B cell (primary cell): Measurements from ENCODE around the gene TSHZ3. TPM values are rescaled to one million over a fixed set of nuclear protein-coding genes. Genes with fewer than 3 reads are reported as not detected.

Experiments used
- ATAC-seq: fragments of 200-7000 bp; cut with Tn5 transposase; one replicate; pipeline ENCODE4 v1.10.0; 2021; ENCODE audit warnings: low read depth, mild to moderate bottlenecking, moderate number of reproducible peaks, moderate library complexity
- CTCF ChIA-PET: fragments of 350-600 bp; sonication (Branson Sonifier 250); formaldehyde crosslinking; loops from one replicate; lab custom pipeline; 2021; ENCODE audit warnings: antibody characterized with exemption, inconsistent platforms; lab: Charles Lee
- POLR2A ChIA-PET: fragments of 350-600 bp; sonication (Branson Sonifier 250); formaldehyde crosslinking; loops from one replicate; lab custom pipeline; 2021; ENCODE audit warnings: antibody characterized with exemption; lab: Charles Lee
- DNase-seq: peaks from one replicate; pipeline ENCODE4 v3.0.0; 2013
- H2AFZ ChIP-seq: 2 replicates; pipeline ENCODE4 v1.6.1; 2012; ENCODE audit warnings: mild to moderate bottlenecking, low read depth, low read length; ENCODE audit not compliant: insufficient read depth, poor library complexity, severe bottlenecking
- H3K27ac ChIP-seq, 2 donors: 1 replicate in 1 of 2; 2 replicates in 1 of 2; pipeline ENCODE4 v1.5.1; 2012 to 2013; ENCODE audit warnings: low read length in 2 of 2, mild to moderate bottlenecking in 2 of 2, moderate library complexity in 1 of 2
- H3K27me3 ChIP-seq, 4 experiments: fragments of 200-600 bp in 1 of 4; sonication (generic) in 1 of 4; replicated peaks in 1 of 4; 1 replicate in 2 of 4; 2 replicates in 2 of 4; pipeline versions ENCODE4 v1.6.1 to v1.7.0; 2013 to 2016; ENCODE audit warnings: low read length in 3 of 4, mild to moderate bottlenecking in 2 of 4, mixed read lengths in 1 of 4, moderate library complexity in 1 of 4; ENCODE audit not compliant: insufficient read depth in 4 of 4, control insufficient read depth in 3 of 4; ENCODE audit errors: control extremely low read depth in 1 of 4
- H3K36me3 ChIP-seq, 2 experiments: replicated peaks in 1 of 2; 1 replicate in 1 of 2; 2 replicates in 1 of 2; pipeline versions ENCODE4 v1.6.1 to v1.7.1; 2013; ENCODE audit warnings: low read length in 1 of 2; ENCODE audit not compliant: insufficient read depth in 2 of 2, control insufficient read depth in 1 of 2; ENCODE audit errors: control extremely low read depth in 1 of 2, extremely low read depth in 1 of 2
- H3K4me1 ChIP-seq, 2 donors: fragments of 200-600 bp in 1 of 2; sonication (generic) in 1 of 2; 1 replicate in 1 of 2; 2 replicates in 1 of 2; pipeline versions ENCODE4 v1.5.1 to v1.6.1; 2013 to 2017; ENCODE audit warnings: low read length in 2 of 2; ENCODE audit not compliant: control insufficient read depth in 2 of 2, insufficient read depth in 2 of 2
- H3K4me2 ChIP-seq: replicated peaks from 2 replicates; pipeline ENCODE3; 2012; ENCODE audit warnings: mild to moderate bottlenecking, low read depth, low read length; ENCODE audit not compliant: poor library complexity, severe bottlenecking
- H3K4me3 ChIP-seq, 5 experiments: fragments of 200-600 bp in 1 of 5; sonication (generic) in 1 of 5; 1 replicate in 3 of 5; 2 replicates in 2 of 5; pipeline versions ENCODE4 v1.5.1 to v1.7.0; 2011 to 2016; ENCODE audit warnings: low read length in 4 of 5, mild to moderate bottlenecking in 4 of 5, low read depth in 2 of 5, control low read depth in 1 of 5, moderate library complexity in 1 of 5; ENCODE audit not compliant: insufficient read depth in 1 of 5; ENCODE audit errors: control extremely low read depth in 1 of 5, extremely low read depth in 1 of 5
- H3K79me2 ChIP-seq: fragments of 200-600 bp; sonication (generic); one replicate; pipeline ENCODE4 v1.6.0; 2016; ENCODE audit warnings: low read length; ENCODE audit not compliant: control insufficient read depth, insufficient read depth
- H3K9ac ChIP-seq: fragments of 200-600 bp; sonication (generic); 2 replicates; pipeline ENCODE4 v1.6.1; 2017; ENCODE audit warnings: mild to moderate bottlenecking, low read length, moderate library complexity
- H3K9me3 ChIP-seq, 3 donors: one replicate each; pipeline versions ENCODE4 v1.6.1 to v1.7.1; 2013; ENCODE audit warnings: low read length in 2 of 3; ENCODE audit not compliant: control insufficient read depth in 2 of 3, insufficient read depth in 1 of 3; ENCODE audit errors: control extremely low read depth in 1 of 3
- H4K20me1 ChIP-seq: 2 replicates; pipeline ENCODE4 v1.6.0; 2012; ENCODE audit warnings: mild to moderate bottlenecking, low read length; ENCODE audit not compliant: insufficient read depth, control insufficient read depth, poor library complexity, severe bottlenecking
- H3K27ac Mint-ChIP-seq: one replicate; pipeline ENCODE4 v1.8.0; 2021; ENCODE audit warnings: mixed read lengths
- H3K27me3 Mint-ChIP-seq: one replicate; pipeline ENCODE4 v1.8.0; 2021; ENCODE audit warnings: mixed read lengths
- H3K4me1 Mint-ChIP-seq: one replicate; pipeline ENCODE4 v1.8.0; 2021; ENCODE audit warnings: mixed read lengths
- H3K4me3 Mint-ChIP-seq: one replicate; pipeline ENCODE4 v1.8.0; 2021; ENCODE audit warnings: mixed read lengths
- H3K9me3 Mint-ChIP-seq: one replicate; pipeline ENCODE4 v1.8.0; 2022; ENCODE audit warnings: mixed read lengths; ENCODE audit not compliant: insufficient read depth
- CTCF ChIP-seq: fragments of 200-600 bp; IDR thresholded peaks from one replicate; pipeline ENCODE4 v1.8.0; 2022; ENCODE audit warnings: antibody characterized with exemption, mild to moderate bottlenecking
- EZH2 ChIP-seq: IDR thresholded peaks from 2 replicates; pipeline ENCODE4 v1.6.1; 2012; ENCODE audit warnings: borderline replicate concordance, low read depth, mild to moderate bottlenecking, moderate library complexity, low read length; ENCODE audit not compliant: insufficient read depth, poor library complexity, severe bottlenecking
- WGBS: methylation state at CpG from one replicate; pipeline ENCODE4 v1.1.5; 2013; ENCODE audit warnings: missing lambda C conversion rate; ENCODE audit not compliant: insufficient coverage; 5-methylcytosine and 5-hydroxymethylcytosine counted together
- intact Hi-C: fragments of 100-400 bp; cut with micrococcal nuclease; formaldehyde crosslinking; loops from one replicate; pipeline ENCODE4 v1.10.0; 2022
- polyA plus RNA-seq: library from polyadenylated mRNA; depleted of rRNA; stranded (reverse); fragments of >200 nt; gene quantifications from 2 replicates; pipeline ENCODE4 v1.2.3, GENCODE V29; 2012
- total RNA-seq, 2 donors: library from RNA; stranded (reverse); fragments of 120-200 nt in 1 of 2; gene quantifications; 1 replicate in 1 of 2; 2 replicates in 1 of 2; pipeline versions ENCODE4 v1.2.3 to v1.2.4, GENCODE V29; 2013 to 2022

The TSHZ3 gene
- total and polyA plus RNA-seq, 2 donors (not counting 1 experiment from before 2014, with no cell fraction given): 0.03 to 0.34 TPM

GRCh38 chr19:31326329-31327028 is 22.8 kb downstream of the TSHZ3 start:
- no peaks in the 10 kb centered on the region for H3K27me3 ChIP-seq
- H3K27ac Mint-ChIP-seq: no peak overlapping the region
- H3K4me2 ChIP-seq: no peak overlapping the region
- H3K9ac ChIP-seq: no peak overlapping the region
- no peaks in the 10 kb centered on the region for H3K27me3 Mint-ChIP-seq
- peaks cover 3% of the 10 kb centered on the region for H3K9me3 Mint-ChIP-seq
- H3K36me3 ChIP-seq: no peaks in the 10 kb centered on the region
- no peak overlapping the region for H3K27ac ChIP-seq
- H3K9me3 ChIP-seq: peaks cover 0 to 8% (median 0%) of the 10 kb centered on the region in 3 donors
- H3K4me3 ChIP-seq: no peak overlapping the region
- intact Hi-C loops: no loop called here
- no peaks in the 10 kb centered on the region for H3K4me1 Mint-ChIP-seq
- ChIA-PET CTCF (no interaction called here), POLR2A (no interaction called here)
- ATAC-seq: no peak
- no peak overlapping the region for H3K4me3 Mint-ChIP-seq
- no peaks in the 10 kb centered on the region for H3K4me1 ChIP-seq
- H2AFZ ChIP-seq: no peak overlapping the region
- no peak for DNase-seq
- no peaks in the 10 kb centered on the region for H3K79me2 ChIP-seq
- H4K20me1 ChIP-seq: no peaks in the 10 kb centered on the region
- no peak for TF ChIP-seq EZH2
- no peak for TF ChIP-seq CTCF
- WGBS: 95% methylated on average over 11 of the region's 14 CpGs

GRCh38 chr19:31325342-31325741 is 23.9 kb downstream of the TSHZ3 start:
- H3K9ac ChIP-seq: no peak overlapping the region
- Mint-ChIP-seq H3K4me3 (no peak overlapping the region), H3K4me1 (no peaks in the 10 kb centered on the region), H3K9me3 (peaks cover 3% of the 10 kb centered on the region), H3K27me3 (no peaks in the 10 kb centered on the region), H3K27ac (no peak overlapping the region)
- no peak for ATAC-seq
- TF ChIP-seq CTCF (no peak), EZH2 (no peak)
- no peaks in the 10 kb centered on the region for H4K20me1 ChIP-seq
- WGBS: 100% methylated on average over 2 of the region's 11 CpGs
- H3K4me2 ChIP-seq: no peak overlapping the region
- no peaks in the 10 kb centered on the region for H3K27me3 ChIP-seq
- H3K79me2 ChIP-seq: no peaks in the 10 kb centered on the region
- no peaks in the 10 kb centered on the region for H3K4me1 ChIP-seq
- CTCF ChIA-PET: no interaction called here
- intact Hi-C loops: no loop called here
- H3K36me3 ChIP-seq: no peaks in the 10 kb centered on the region
- no peak overlapping the region for H2AFZ ChIP-seq
- H3K27ac ChIP-seq: no peak overlapping the region
- DNase-seq: no peak
- H3K4me3 ChIP-seq: no peak overlapping the region
- H3K9me3 ChIP-seq: peaks cover 0 to 3% (median 0%) of the 10 kb centered on the region in 3 donors
- POLR2A ChIA-PET: no interaction called here
